ENCODE data around the gene COL6A2. TPM values are rescaled to one million over a fixed set of nuclear protein-coding genes. Genes with fewer than 3 reads are reported as not detected.

COL6A2 gene
- total RNA-seq, 1 donor from 2014 or later, result 5.2 TPM

DNA sequence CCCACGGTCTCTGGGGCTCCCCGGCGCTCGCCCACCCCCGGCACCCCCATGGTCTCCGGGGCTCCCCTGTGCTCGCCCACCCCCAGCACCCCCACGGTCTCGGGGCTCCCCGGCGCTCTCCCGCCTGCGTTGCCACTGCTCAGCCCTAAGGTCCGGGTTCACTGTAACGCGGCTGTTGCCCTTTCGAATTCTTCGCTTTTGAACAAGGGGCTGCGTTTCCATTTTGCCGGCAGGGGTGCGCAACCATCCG, 62.7 kb downstream of the COL6A2 start:
- no peak overlapping the region for H3K27ac Mint-ChIP-seq
- H3K27me3 Mint-ChIP-seq (ENCODE audit: insufficient read depth, low read depth), result peaks cover 6% of the 10 kb centered on the region
- H3K27me3 ChIP-seq, result no peaks in the 10 kb centered on the region
- peaks cover 7% of the 10 kb centered on the region for H3K9me3 Mint-ChIP-seq
- no peak overlapping the region for H3K4me2 ChIP-seq
- no peak overlapping the region for H3K27ac ChIP-seq
- H3K9me3 ChIP-seq (ENCODE audit: low read depth), result no peaks in the 10 kb centered on the region
- H4K20me1 ChIP-seq (ENCODE audit: low read depth), result no peaks in the 10 kb centered on the region
- H3K36me3 Mint-ChIP-seq, result peaks cover 9% of the 10 kb centered on the region
- no peak overlapping the region for H3K9ac ChIP-seq
- H3K4me1 ChIP-seq, result no peaks in the 10 kb centered on the region
- no peaks in the 10 kb centered on the region for H3K36me3 ChIP-seq
- no peak for TF ChIP-seq EZH2phosphoT487 (IDR thresholded peaks at IDR 0.05)
- TF ChIP-seq, protein P1, sequence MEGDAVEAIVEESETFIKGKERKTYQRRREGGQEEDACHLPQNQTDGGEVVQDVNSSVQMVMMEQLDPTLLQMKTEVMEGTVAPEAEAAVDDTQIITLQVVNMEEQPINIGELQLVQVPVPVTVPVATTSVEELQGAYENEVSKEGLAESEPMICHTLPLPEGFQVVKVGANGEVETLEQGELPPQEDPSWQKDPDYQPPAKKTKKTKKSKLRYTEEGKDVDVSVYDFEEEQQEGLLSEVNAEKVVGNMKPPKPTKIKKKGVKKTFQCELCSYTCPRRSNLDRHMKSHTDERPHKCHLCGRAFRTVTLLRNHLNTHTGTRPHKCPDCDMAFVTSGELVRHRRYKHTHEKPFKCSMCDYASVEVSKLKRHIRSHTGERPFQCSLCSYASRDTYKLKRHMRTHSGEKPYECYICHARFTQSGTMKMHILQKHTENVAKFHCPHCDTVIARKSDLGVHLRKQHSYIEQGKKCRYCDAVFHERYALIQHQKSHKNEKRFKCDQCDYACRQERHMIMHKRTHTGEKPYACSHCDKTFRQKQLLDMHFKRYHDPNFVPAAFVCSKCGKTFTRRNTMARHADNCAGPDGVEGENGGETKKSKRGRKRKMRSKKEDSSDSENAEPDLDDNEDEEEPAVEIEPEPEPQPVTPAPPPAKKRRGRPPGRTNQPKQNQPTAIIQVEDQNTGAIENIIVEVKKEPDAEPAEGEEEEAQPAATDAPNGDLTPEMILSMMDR (IDR thresholded peaks at IDR 0.05), result no peak
- TF ChIP-seq EZH2 (IDR thresholded peaks at IDR 0.05), result no peak
- H3F3A ChIP-seq (ENCODE audit: low read depth), result peaks cover 3% of the 10 kb centered on the region
- H2AFZ ChIP-seq (replicated peaks), result no peak overlapping the region
- H3K4me1 Mint-ChIP-seq, result peaks cover 9% of the 10 kb centered on the region
- no peak overlapping the region for H3K4me3 Mint-ChIP-seq
- no peaks in the 10 kb centered on the region for H3K79me2 ChIP-seq (ENCODE audit: low read depth)
- no peak overlapping the region for H3K4me3 ChIP-seq
- no peak for DNase-seq (ENCODE audit: low spot score)

DNA sequence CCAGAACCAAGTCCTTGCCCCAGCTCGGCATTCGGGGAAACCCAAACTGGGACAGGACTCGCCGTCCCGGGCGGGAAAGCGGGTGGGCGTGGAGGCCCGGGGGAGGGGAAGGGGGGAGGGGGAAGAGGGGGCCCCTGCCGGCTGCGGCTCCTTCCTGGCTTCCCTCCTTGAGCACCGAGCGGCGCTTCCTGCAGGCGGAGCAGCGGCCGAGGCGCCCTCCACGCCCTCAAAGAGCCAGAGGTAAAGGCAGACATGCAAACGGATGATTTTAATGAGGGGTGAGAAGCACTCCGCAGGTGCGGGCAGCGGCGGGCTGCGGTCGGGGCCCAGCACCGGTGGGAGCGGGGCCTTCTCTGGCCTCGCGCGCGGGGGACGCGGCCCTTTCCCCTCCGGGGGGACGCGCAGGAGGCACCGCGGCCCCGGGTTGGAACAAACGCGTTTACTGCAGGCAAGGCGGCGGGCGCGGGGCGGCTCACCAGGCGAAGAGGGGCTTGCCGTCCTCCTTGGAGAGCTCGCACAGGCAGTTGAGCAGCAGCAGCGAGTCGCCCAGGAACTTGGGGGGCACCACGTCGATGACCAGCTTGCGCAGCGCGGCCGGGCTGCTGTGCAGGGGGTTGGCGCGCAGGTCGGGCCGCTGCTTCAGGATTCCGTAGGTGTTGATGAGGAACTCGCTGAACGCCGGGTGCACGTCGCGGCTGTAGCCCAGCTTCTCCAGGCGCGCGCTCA, 63.2 kb downstream of the COL6A2 start:
- Histone ChIP-seq H3K9ac (no peak overlapping the region), H3K4me2 (no peak overlapping the region), H3K4me1 (no peaks in the 10 kb centered on the region), H3K36me3 (no peaks in the 10 kb centered on the region), H4K20me1 (ENCODE audit: low read depth) (no peaks in the 10 kb centered on the region), H3K27me3 (no peaks in the 10 kb centered on the region), H3K9me3 (ENCODE audit: low read depth) (no peaks in the 10 kb centered on the region), H3K4me3 (no peak overlapping the region), H3K79me2 (ENCODE audit: low read depth) (no peaks in the 10 kb centered on the region), H3F3A (ENCODE audit: low read depth) (peaks cover 3% of the 10 kb centered on the region), H2AFZ (replicated peaks) (no peak overlapping the region), H3K27ac (no peak overlapping the region)
- no peak overlapping the region for H3K4me3 Mint-ChIP-seq
- H3K27me3 Mint-ChIP-seq (ENCODE audit: insufficient read depth, low read depth), result peaks cover 4% of the 10 kb centered on the region
- H3K27ac Mint-ChIP-seq, result no peak overlapping the region
- peak; percentile 10 for DNase-seq (ENCODE audit: low spot score)
- H3K9me3 Mint-ChIP-seq, result peaks cover 7% of the 10 kb centered on the region
- H3K4me1 Mint-ChIP-seq, result peaks cover 6% of the 10 kb centered on the region
- H3K36me3 Mint-ChIP-seq, result peaks cover 11% of the 10 kb centered on the region
- TF ChIP-seq, protein P1 (IDR thresholded peaks at IDR 0.05), result no peak
- TF ChIP-seq EZH2phosphoT487 (IDR thresholded peaks at IDR 0.05), result no peak
- no peak for TF ChIP-seq EZH2 (IDR thresholded peaks at IDR 0.05)

DNA sequence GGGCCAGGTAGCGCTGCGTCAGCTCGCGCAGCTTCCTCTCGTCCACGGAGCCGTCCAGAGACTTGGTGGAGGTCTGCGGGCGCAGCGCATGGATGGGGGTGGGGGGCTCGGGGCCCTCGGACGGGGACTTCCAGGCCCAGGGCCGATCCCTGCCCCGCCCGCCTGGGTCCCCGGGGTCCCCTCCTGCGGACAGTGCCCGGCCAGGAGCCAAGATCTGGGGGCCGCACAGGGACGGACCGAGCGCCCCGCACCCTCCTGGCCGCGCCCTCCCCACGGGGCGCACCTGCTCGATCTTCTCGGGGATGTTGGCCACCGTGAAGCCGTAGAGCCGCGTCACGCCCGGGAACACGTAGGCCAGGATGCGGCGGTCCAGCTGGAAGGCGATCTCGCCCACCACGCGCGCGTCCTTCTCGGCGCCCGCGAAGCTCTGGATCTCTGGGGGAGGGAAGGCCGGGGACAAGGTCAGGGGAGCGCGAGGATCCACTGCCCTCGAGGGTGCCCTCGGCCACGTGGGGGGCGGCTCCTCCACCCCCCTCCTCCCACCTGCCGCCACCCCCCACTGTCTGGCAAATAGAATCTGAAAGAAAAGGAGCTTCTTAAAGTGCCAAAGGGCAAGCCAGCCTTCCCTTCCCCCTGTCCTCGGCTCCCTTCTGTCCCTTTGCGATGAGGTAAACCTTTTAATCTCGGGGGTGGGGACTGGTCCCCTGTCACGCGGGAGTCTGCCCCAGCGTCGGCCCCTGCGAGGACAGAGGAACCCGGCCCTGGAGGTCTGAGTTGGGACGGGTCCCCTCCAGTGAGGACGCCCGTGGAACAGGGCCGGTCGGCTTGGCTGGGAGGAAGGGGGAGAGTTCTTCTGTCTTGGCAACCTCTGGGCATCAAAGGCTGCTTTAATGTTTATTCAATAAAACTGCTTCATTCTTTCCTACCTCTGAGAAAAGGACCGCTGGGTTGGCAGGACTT, 64.0 kb downstream of the COL6A2 start:
- no peak overlapping the region for H3K9ac ChIP-seq
- H3F3A ChIP-seq (ENCODE audit: low read depth), result peaks cover 3% of the 10 kb centered on the region
- no peak overlapping the region for H3K4me3 ChIP-seq
- H3K4me3 Mint-ChIP-seq, result no peak overlapping the region
- H3K27me3 Mint-ChIP-seq (ENCODE audit: insufficient read depth, low read depth), result peaks cover 2% of the 10 kb centered on the region
- H3K27ac ChIP-seq, result no peak overlapping the region
- no peak for TF ChIP-seq EZH2phosphoT487 (IDR thresholded peaks at IDR 0.05)
- no peak for TF ChIP-seq EZH2 (IDR thresholded peaks at IDR 0.05)
- TF ChIP-seq, protein P1 (IDR thresholded peaks at IDR 0.05), result no peak
- H2AFZ ChIP-seq (replicated peaks), result no peak overlapping the region
- H3K4me1 ChIP-seq, result no peaks in the 10 kb centered on the region
- no peaks in the 10 kb centered on the region for H4K20me1 ChIP-seq (ENCODE audit: low read depth)
- no peaks in the 10 kb centered on the region for H3K4me1 Mint-ChIP-seq
- no peaks in the 10 kb centered on the region for H3K9me3 ChIP-seq (ENCODE audit: low read depth)
- H3K36me3 Mint-ChIP-seq, result peaks cover 11% of the 10 kb centered on the region
- H3K36me3 ChIP-seq, result no peaks in the 10 kb centered on the region
- peaks cover 7% of the 10 kb centered on the region for H3K9me3 Mint-ChIP-seq
- H3K79me2 ChIP-seq (ENCODE audit: low read depth), result no peaks in the 10 kb centered on the region
- H3K27me3 ChIP-seq, result no peaks in the 10 kb centered on the region
- H3K27ac Mint-ChIP-seq, result no peak overlapping the region
- no peak overlapping the region for H3K4me2 ChIP-seq
- peak; percentile 1 for DNase-seq (ENCODE audit: low spot score)

Measured in neural progenitor cell (in vitro differentiated cells).